Dermis microvascular lymphatic vessel endothelial cell (primary cell): ENCODE data around the gene IFIT1B. TPM values are rescaled to one million over a fixed set of nuclear protein-coding genes. Genes with fewer than 3 reads are reported as not detected.
"Not testable (repeated sequence)": the region's sequence is repeated elsewhere in the genome, so short reads cannot be mapped to it uniquely, and the experiment has no call there.

Source experiments
- DNase-seq, 2 donors: peaks; one replicate each; pipeline versions ENCODE4 v3.0.0 to v3.0.0-alpha.2; 2010; ENCODE audit warnings: low read depth in 2 of 2
- total RNA-seq: library from RNA; depleted of rRNA; stranded (reverse); fragments of >200 nt; gene quantifications from 2 replicates; pipeline ENCODE4 v1.2.1, GENCODE V29; 2014

IFIT1B gene
- total RNA-seq: not detected in 2 replicates

GRCh38 chr10:89377705-89378637 lies at the start of gene IFIT1B:
IFIT1B (plus strand) TSS chr10:89378056; CDS start chr10:89378136, 80 bp downstream.
- no peak for DNase-seq

GRCh38 chr10:89329151-89329550 lies 48.7 kb upstream of the IFIT1B start:
- DNase-seq: no peak

- not testable (repeated sequence) for DNase-seq
Observed at GRCh38 chr10:89330014-89330413, 47.8 kb upstream of the IFIT1B start.

GRCh38 chr10:89330537-89331212 lies 47.2 kb upstream of the IFIT1B start:
- no peak for DNase-seq

- not testable (repeated sequence) for DNase-seq
Observed at GRCh38 chr10:89331487-89332122, 46.3 kb upstream of the IFIT1B start.

- DNase-seq: peak; percentile 22 to 53
Observed at GRCh38 chr10:89332123-89332633, 45.7 kb upstream of the IFIT1B start.

- no peak for DNase-seq
Observed at GRCh38 chr10:89335226-89335625, 42.6 kb upstream of the IFIT1B start.

GRCh38 chr10:89336241-89336640 lies 41.6 kb upstream of the IFIT1B start:
- no peak for DNase-seq

GRCh38 chr10:89337484-89337883 lies 40.4 kb upstream of the IFIT1B start:
- DNase-seq: peak in 1 of 2 donors; percentile 67

GRCh38 chr10:89338713-89339112 lies 39.1 kb upstream of the IFIT1B start:
- no peak for DNase-seq

- no peak for DNase-seq
Observed at GRCh38 chr10:89339875-89340274, 38.0 kb upstream of the IFIT1B start.

- no peak for DNase-seq
Observed at GRCh38 chr10:89341649-89342048, 36.2 kb upstream of the IFIT1B start.

GRCh38 chr10:89342206-89342958 lies 35.5 kb upstream of the IFIT1B start:
- DNase-seq: peak; percentile 94 to 99

GRCh38 chr10:89343089-89343767 lies 34.6 kb upstream of the IFIT1B start:
- no peak for DNase-seq

GRCh38 chr10:89344156-89344555 lies 33.7 kb upstream of the IFIT1B start:
- no peak for DNase-seq

GRCh38 chr10:89345367-89346000 lies 32.4 kb upstream of the IFIT1B start:
- no peak for DNase-seq

GRCh38 chr10:89346405-89347254 lies 31.2 kb upstream of the IFIT1B start:
- peak; percentile 72 to 91 for DNase-seq

GRCh38 chr10:89347701-89348457 lies 30.0 kb upstream of the IFIT1B start:
- peak; percentile 65 to 68 for DNase-seq
